Measurements from ENCODE around the gene TENT5C.
A peak's percentile ranks its signal among the peaks of the same experiment; 100 is the strongest.
"Not testable (repeated sequence)": the region's sequence is repeated elsewhere in the genome, so short reads cannot be mapped to it uniquely, and the experiment has no call there.

TENT5C gene

GRCh38 chr1:117605774-117606648 lies at the start of gene TENT5C:
Gene TENT5C (plus strand): TSS chr1:117606048. CDS start chr1:117622869, 16,821 bp downstream.
- peak; percentile 73 for DNase-seq

DNA sequence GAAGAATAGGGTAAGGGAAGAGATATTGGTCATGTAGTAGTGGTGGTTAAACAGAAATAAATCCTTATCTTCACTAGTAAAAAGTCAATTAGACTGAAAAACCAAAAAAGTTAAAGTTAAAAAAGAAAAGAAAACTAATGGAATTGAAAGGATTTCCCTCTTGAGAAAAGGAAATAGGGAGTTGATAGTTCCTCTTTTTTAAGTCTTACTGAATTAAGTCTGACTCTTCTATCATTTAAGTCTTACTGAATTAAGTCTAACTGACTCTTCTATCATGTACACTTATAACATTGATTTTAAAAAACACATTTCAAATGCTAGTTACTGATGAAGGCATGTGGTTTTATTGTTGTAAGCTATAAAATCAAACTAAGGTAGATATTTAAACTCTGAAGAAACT lies 49.5 kb upstream of the TENT5C start:
- DNase-seq, result no peak

DNA sequence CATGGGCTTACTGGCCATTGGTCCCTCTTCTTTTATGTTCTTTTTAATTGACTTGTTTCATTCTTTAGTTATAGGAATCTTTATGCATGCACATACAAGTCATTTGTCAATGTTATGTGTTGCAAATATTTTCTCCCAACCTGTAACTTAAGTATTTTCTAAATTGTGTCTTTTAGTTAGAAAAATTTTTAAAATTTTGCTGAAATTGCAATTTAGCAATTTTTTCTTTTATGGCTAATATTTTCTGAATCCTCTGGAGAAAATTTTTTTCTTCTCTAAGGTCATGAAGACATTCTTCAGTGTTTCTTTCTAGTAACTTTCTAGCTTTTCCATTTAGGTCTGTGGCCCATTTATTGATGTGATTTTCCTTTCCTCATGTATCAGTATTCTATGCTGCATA lies 48.9 kb upstream of the TENT5C start:
- no peak for DNase-seq

DNA sequence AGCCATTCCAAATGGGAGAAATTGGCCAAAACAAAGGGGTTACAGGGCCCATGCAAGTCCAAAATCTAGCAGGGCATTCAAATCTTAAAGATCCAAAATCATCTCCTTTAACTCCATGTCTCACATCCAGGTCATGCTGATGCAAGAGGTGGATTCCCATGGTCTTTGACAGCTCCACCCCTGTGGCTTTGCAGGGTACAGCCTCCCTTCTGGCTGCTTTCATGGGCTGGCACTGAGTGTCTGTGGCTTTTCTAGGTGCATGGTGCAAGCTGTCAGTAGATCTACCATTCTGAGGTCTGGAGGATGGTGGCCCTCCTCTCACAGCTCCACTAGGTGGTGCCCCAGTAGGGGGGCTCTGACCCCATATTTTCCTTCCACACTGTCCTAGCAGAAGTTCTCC lies 47.4 kb upstream of the TENT5C start:
- DNase-seq, result not testable (repeated sequence)

DNA sequence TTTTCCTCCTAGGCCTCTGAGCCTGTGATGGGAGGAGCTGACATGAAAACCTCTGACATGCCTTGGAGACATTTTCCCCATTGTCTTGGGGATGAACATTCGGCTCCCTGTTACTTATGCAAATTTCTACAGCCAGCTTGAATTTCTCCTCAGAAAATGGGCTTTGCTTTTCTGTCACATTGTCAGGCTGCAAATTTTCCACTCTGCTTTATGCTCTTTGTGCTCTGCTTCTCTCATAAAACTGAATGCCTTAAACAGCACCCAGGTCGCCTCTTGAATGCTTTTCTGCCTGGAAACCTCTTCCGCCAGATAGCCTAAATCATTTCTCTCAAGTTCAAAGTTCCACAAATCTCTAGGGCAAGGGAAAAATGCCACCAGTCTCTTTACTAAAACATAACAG lies 46.7 kb upstream of the TENT5C start:
- no peak for DNase-seq

- no peak for DNase-seq
These were observed 45.9 kb upstream of the TENT5C start for GRCh38 chr1:117559985-117560384.

GRCh38 chr1:117561071-117561470 lies 44.8 kb upstream of the TENT5C start:
- no peak for DNase-seq

- DNase-seq, result peak; percentile 7
These were observed 44.3 kb upstream of the TENT5C start for GRCh38 chr1:117561551-117561950.

- peak; percentile 87 for DNase-seq
These were observed 43.0 kb upstream of the TENT5C start for GRCh38 chr1:117562581-117563491.

DNA sequence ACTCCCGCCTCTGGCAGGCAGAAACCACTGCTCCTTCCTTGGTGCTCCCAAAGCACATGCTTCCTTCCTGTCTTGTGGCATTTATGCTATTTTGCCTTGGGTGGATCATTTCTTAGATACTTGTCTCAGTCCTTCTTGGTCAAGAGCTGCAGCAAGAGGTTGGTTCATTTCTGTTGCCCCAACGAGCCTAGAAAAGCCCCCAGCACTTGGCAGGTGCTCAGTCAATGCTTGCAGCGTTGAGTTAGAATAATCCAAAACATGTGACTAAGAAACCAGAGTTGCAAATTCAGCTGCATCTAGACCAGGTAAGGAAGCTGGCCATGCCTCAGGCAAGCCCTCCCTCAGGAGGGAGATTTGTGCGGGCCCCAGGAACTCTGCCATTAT lies 42.4 kb upstream of the TENT5C start:
- DNase-seq, result no peak

GRCh38 chr1:117564227-117565075 lies 41.4 kb upstream of the TENT5C start:
- DNase-seq, result no peak

- no peak for DNase-seq
These were observed 40.7 kb upstream of the TENT5C start for GRCh38 chr1:117565076-117565556.

GRCh38 chr1:117565745-117566455 lies 39.9 kb upstream of the TENT5C start:
- no peak for DNase-seq

- DNase-seq, result no peak
These were observed 39.3 kb upstream of the TENT5C start for GRCh38 chr1:117566556-117566955.

- DNase-seq, result no peak
These were observed 38.4 kb upstream of the TENT5C start for GRCh38 chr1:117567435-117567834.

GRCh38 chr1:117567976-117568375 lies 37.9 kb upstream of the TENT5C start:
- DNase-seq, result no peak

DNA sequence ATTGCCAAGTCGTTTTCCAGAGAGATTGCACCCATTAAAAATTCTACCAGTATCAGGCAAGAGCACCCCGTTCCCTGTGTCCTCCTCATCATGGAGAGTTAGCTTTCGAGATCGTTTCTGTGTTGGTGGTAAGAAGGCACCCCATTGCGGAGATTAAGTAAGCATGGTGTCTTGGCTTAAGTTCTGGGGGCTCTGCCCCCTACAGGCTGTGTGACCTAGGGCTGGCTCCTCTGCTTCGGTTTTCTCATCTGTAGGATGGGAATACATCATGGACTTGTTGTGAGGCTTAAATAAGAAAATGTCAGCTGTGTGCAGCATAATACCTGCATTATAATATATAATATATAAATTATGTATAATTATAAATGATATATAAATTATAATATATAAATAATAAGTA lies 36.8 kb upstream of the TENT5C start:
- no peak for DNase-seq

DNA sequence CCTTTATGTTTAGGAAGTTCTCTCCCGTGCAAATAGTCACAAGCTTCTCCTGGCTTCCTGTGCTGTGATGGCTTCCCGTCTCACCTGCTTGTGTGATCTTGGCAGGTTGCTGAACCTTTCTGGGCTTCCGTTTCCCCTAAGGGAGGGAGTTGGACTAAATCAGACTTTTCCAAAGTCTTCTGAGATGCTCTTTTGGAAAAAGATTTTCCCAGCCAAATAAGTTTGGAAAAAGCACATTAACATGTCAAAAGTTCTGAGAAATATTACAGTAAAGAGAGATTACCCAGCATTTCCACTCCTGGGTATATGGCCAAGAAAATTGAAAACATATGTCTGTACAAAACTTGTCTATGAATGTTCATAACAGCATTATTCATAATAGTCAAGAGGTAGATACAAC lies 36.0 kb upstream of the TENT5C start:
- DNase-seq, result no peak

DNA sequence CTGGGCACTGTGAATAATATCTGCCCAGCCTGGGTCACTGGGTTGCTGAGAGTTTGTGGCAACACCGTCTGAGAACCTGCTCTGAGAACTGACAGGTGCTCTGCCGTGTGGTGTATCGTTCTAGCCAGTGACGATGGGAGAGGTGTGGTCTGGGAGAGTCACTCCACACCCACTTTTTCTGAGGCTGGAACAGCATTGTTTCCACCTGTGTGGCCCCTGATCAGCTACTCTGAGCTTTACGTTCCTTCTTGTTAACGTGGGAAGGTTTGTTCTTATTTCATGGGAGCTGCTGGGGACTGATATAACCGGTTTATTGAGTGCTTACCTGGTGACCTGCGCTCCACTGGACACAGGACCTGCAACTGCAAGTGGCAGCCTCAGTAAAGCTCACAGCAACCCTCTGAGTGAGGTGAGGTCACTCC lies 34.8 kb upstream of the TENT5C start:
- DNase-seq, result no peak

GRCh38 chr1:117571496-117571895 lies 34.4 kb upstream of the TENT5C start:
- DNase-seq, result no peak

GRCh38 chr1:117572546-117572945 lies 33.3 kb upstream of the TENT5C start:
- peak; percentile 69 for DNase-seq
